GM12891 (cell line): Measurements from ENCODE around the gene LHFPL3.

Experiments
- POLR2A ChIP-seq: IDR thresholded peaks from 2 replicates; pipeline ENCODE4 v1.6.1; 2011; ENCODE audit warnings: low read depth, low read length, control low read depth
- POLR2AphosphoS5 ChIP-seq: IDR thresholded peaks from 2 replicates; pipeline ENCODE4 v1.6.1; 2011; ENCODE audit warnings: low read depth, low read length, control low read depth
- POU2F2 ChIP-seq: IDR thresholded peaks from 2 replicates; pipeline ENCODE4 v1.6.1; 2011; ENCODE audit warnings: low read depth, mild to moderate bottlenecking, control low read depth, low read length, moderate library complexity
- TAF1 ChIP-seq: IDR thresholded peaks from 2 replicates; pipeline ENCODE4 v1.6.1; 2011; ENCODE audit warnings: low read depth, low read length, control low read depth

DNA sequence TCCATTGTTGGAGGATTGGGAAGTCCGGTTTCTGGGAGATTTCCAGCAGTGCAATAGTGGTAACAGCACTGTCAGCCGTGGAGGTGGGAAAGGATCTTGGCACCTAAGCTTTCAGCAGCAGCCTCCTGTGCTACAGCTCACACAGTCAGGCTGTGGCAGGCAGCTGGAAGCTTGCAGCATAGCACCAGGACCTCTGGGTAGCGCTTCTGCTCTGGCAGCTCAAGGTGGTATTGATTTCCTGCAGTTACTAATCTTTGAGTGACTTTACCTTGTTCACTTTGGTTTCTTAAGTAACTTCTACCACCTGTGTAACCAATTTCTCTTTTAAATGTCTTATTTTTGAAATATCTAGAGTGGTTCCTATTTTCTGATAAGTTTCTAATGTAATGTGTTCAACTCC lies 130.5 kb downstream of the LHFPL3 start:
- TF ChIP-seq POLR2AphosphoS5 (no peak), TAF1 (no peak), POLR2A (no peak), POU2F2 (no peak)
